Fibroblast of mammary gland (primary cell): Measurements from ENCODE around the gene VPS9D1.
"Not testable (repeated sequence)": the region's sequence is repeated elsewhere in the genome, so short reads cannot be mapped to it uniquely, and the experiment has no call there.

Source experiments
- DNase-seq: peaks from one replicate; pipeline ENCODE4 v3.0.0-alpha.2; 2010; ENCODE audit warnings: low read depth
- H3K4me3 ChIP-seq: 2 replicates; pipeline ENCODE4 v1.5.1; 2011; ENCODE audit warnings: low read depth, mild to moderate bottlenecking, low read length, moderate library complexity; ENCODE audit not compliant: control insufficient read depth
- TF ChIP-seq, protein P1 (sequence below): conservative IDR thresholded peaks from 2 replicates; pipeline ENCODE4 v1.5.1; 2011; ENCODE audit warnings: low read depth, low read length, inconsistent platforms; ENCODE audit not compliant: control insufficient read depth, insufficient read depth

VPS9D1 gene

DNA sequence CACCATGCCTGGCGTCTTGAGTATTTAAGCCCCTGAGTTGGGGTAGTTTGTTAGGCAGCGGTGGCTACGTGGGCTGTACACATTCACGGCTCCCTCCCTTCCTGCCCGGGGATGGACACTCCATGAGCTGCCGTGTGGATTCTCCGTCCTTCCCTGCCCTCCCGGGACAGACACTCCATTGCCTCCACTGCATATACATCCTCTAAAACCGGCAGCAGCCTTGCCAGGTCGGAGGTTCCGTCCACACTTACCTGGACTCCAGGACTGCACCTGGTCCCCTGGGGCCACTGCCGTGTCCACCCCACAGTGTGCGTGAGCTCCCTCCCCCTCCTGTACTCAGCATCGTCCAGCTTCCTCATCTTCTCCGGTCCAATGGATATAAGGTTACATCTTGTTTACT is 15.7 kb downstream of the VPS9D1 start:
- no peak overlapping the region for H3K4me3 ChIP-seq
- no peak for DNase-seq
- TF ChIP-seq, protein P1, sequence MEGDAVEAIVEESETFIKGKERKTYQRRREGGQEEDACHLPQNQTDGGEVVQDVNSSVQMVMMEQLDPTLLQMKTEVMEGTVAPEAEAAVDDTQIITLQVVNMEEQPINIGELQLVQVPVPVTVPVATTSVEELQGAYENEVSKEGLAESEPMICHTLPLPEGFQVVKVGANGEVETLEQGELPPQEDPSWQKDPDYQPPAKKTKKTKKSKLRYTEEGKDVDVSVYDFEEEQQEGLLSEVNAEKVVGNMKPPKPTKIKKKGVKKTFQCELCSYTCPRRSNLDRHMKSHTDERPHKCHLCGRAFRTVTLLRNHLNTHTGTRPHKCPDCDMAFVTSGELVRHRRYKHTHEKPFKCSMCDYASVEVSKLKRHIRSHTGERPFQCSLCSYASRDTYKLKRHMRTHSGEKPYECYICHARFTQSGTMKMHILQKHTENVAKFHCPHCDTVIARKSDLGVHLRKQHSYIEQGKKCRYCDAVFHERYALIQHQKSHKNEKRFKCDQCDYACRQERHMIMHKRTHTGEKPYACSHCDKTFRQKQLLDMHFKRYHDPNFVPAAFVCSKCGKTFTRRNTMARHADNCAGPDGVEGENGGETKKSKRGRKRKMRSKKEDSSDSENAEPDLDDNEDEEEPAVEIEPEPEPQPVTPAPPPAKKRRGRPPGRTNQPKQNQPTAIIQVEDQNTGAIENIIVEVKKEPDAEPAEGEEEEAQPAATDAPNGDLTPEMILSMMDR, result no peak

DNA sequence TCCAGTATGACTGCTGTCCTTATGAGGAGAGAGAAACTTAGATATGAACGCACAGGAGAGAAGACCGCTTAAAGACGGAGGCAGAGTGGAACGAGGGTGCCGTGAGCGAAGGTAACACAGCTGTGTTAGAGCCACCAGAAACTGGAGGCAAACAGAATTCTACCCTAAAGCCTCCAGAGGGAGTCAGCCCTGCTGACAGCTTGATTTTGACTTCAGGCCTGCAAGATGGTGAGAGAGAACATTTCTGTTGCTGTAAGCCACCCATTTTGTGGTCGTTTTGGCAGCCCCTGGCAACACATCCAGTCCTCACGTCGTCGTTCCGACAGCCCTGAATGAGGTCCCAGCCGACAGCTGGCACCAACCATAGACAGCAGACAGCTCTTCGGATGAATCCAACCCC is 16.4 kb downstream of the VPS9D1 start:
- H3K4me3 ChIP-seq, result no peak overlapping the region
- TF ChIP-seq, protein P1, result no peak
- no peak for DNase-seq

DNA sequence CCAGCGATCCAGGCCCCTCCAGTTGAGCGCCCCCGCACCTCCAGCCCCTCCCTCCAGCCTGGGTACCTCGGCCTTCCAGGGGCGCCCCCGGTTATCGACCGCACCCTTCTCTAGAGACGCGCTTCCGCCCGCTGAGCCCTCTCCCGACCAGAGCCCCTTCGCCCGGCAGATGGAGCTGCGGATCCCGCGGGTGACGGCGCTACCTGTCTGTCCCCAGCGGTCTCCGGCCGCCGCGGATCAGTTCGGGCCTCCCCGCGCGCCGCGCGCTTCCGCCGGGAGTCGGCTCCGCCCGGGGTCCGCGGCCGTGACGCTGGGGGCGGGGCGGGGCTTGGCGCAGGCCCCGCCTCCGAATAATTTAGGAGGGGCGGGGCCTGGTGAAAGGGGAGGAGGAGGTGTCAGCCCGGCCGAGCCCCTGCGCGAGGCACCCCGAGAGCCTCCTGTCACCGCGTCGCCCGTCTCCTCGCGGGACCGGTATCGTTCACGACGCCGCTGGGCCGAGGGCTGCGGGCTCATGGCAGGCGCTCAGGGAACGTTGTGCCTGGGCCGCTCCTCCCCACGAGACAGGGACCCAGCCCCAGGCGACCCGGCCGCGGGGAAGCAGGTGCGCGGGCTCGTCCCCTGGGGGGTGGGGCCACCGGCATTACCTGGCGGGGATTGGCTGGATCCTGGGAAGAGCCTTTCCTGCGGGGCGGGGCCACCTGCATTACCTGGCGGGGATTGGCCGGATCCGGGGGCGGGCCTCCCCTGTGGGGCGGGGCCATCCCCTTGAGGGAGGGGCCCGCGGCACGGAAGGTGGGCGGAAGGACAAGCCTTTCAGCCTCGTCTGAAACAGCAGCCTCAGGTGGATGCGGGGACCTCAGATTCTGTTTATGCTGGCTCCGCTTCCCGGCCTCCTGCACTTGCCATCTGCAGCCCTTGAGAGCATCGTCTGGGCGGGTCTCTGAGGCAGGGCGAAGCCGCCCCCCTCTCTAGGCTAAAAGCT is 19.0 kb downstream of the VPS9D1 start, which contains the start of gene SPATA2L:
Gene SPATA2L, minus strand, starts transcription at position 281 of the 982 bp plus-strand sequence. CDS start 473 bp downstream, outside the sequence.
- TF ChIP-seq, protein P1, result no peak
- peak within 1 kb of the TSS; percentile 63 for H3K4me3 ChIP-seq
- no peak for DNase-seq

DNA sequence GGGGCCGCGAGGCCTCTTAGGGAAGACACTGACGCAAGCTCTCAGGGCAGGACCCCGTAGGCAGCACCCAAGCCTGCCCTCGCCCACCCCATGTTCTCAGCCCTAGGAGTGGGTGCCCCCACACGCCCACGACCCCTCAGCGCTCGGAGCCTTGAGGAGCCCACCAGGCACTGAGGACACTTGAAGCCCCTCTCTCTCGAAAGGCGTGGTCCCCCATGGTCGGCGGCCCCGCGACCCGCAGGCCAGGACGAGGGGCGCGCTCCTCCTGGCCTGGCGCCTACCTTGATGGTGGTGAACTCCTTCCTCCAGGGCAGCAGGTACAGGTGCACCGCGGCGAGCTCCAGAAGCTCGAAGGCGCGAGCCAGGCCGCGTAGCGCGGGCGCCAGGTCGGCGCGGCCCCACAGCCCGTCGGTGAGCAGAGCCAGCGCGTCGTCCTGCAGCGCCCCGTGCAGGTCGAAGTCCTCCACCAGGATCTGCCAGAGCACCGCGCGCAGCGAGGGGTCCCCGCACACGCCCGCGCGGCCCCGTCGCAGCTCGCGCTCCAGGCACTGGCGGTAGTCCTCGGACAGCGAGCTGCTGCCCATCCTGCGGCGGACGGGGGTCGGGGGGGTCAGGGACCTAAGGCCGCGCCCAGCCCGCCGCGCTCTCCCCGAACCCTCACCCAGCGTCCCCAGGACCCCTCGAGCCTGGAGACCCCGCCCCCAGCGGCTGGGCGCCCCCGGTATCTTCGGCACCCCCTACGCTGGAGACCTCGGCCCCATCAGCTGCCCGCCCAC is 19.9 kb downstream of the VPS9D1 start:
- DNase-seq, result no peak
- TF ChIP-seq, protein P1, result no peak
- peak overlapping the region; percentile 63 for H3K4me3 ChIP-seq

DNA sequence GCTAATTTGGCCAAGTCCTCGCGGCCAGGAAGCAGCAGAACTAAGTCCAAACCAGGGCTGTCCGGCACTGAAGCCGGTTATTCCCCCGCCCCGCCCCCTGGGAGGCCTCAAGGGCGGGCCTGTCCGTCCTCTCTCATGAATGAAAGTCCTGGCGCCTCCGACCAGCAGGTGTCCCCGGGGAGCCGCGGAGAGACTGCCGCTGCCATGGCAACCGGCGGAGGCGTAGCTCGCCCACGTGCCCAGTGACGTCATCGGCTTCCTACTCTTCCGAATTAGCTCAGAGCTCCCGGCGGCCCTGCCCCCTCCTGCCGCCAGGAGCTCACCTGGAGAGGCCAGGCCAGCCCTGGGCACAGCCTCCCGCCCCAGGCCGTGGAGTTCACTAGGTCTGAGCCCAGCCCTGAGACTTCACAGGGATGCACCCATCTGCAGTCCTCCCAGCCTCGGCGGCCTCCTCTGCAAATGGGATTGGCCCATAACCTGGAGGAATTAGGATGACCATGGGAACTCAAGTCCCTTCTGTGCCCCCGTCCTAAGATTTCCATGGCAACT is 20.5 kb downstream of the VPS9D1 start:
- TF ChIP-seq, protein P1, result peak; percentile 42
- DNase-seq, result peak; percentile 96
- peak overlapping the region; percentile 63 for H3K4me3 ChIP-seq

DNA sequence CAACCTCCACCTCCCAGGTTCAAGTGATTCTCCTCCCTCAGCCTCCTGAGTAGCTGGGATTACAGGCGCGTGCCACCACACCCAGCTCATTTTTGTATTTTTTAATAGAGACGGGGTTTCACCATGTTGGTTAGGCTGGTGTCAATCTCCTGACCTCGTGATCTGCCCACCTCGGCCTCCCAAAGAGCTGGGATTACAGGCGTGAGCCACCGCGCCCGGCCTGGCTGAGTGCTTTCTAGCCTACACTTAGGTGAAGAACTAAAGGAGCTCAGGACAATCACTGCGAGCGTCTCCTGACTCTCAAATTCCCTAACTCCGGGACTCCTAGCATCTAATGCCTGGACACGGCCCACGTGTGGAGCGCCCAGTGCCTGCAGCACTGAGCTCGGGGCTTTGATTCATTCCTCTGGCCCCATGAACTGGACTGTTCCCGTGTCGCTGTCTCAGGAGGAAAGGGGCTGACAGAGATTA is 21.0 kb downstream of the VPS9D1 start:
- DNase-seq, H3K4me3 ChIP-seq: not testable (repeated sequence)

DNA sequence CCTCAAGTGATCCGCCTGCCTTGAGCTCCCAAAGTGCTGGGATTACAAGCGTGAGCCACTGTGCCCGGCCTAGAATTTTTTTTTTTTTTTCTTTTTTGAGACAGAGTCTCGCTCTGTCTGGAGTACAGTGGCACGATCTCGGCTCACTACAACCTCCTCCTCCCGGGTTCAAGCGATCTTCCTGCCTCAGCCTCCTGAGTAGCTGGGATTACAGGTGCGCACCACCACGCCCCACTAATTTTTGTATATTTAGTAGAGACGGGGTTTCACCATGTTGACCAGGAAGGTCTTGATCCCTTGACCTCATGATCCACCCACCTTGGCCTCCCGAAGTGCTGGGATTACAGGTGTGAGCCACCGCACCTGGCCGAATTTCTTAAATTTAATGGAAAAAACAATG is 22.0 kb downstream of the VPS9D1 start:
- H3K4me3 ChIP-seq, DNase-seq: not testable (repeated sequence)
